GM18858 (cell line): ENCODE results near the gene VHLL.

Experiments used
- ATAC-seq: cut with Tn5 transposase; IDR thresholded peaks from one replicate; pipeline ENCODE4 v1.9.1; 2021; ENCODE audit not compliant: unreplicated experiment

Gene VHLL

DNA sequence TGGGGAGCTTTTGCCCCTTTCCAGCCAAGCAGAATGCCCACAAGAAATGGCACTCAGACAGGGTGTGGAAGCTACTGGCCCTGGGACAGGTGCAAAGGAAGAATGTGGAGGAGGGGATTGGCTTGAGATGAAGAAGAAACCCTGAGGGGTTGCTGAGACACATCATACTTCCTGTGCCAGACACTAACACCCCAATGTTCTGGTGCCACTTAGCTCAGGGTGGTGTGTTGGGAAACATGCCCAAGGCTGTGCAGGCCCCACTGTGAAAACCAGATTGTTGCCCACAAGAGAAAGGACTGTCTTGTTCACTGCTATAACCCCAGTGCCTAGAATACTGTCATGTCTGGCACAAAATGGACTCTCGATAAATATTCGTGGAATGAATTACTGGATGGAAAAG is 41.4 kb downstream of the VHLL start:
- no peak for ATAC-seq

DNA sequence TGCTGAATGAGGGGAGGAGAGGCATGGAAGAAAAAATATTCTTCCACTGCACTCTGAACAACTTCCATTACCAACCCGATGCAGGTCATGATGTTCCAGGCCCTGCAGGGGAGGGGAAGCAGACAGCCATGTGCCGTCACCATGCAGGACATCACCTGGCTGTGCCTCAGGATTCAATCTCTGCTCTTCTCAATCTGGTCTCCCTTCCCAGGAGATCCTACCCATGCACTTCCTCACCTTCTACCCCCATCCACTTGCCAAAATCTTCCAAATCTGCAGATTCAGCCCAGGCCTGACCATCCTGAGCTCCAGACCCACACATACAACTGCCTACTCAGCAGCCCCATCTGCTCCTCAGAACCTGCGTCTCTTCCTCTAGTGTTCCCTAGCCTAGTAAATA is 45.5 kb downstream of the VHLL start:
- no peak for ATAC-seq

DNA sequence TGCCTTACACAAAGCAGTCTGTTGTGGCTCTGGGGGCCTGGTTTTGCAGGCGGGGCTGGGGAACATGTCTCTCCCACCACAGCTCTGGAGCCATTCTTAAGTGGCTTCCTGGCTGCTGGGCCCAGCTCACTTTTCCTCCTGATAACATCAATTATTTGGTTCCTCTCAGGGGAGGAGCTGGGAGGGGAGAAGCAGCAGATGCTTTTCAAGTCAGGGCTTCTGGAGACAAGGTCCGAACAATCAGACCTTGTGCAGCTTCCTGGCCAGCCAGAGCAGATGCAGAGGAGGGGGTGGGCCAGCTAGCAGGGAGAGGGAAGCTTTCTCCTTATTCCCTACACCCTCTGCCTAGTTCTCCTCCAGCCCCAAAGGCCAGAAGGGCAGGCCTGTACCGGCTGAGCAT is 47.6 kb downstream of the VHLL start:
- ATAC-seq, result no peak

DNA sequence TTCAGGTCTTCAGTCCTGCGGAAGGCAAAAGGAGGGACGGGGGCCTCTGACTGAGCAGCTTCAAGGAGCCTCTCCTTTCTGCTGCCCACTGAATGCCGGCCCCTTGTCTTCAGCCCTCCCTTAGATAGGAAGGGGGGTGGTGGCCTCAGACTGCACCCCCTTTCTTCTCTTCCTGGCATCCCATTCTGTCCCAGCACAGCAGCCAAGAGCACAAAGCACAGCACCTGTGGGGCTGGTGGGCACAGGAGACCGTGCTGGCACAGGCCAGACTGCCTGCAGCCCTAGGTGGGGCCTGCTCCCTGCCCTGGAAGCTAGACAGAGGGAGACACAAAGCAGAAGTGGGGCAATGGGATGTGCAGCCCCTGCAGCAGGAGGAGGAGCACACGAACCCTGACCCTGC is 49.5 kb downstream of the VHLL start:
- no peak for ATAC-seq
